HAP-1 (cell line): ENCODE results near the gene GINS2.

ENCODE experiments used
- DNase-seq, 2 experiments: peaks; one replicate each; pipeline ENCODE4 v3.0.0-alpha.2; 2016 to 2020; ENCODE audit warnings: low spot score in 2 of 2
- H3K27me3 ChIP-seq: fragments of 250-450 bp; sonication (Bioruptor Pico); 2 replicates; pipeline ENCODE4 v1.5.1; 2020; ENCODE audit warnings: low read depth, mild to moderate bottlenecking, moderate library complexity
- H3K36me3 ChIP-seq: fragments of 250-450 bp; sonication (Bioruptor Pico); replicated peaks from 2 replicates; pipeline ENCODE4 v1.5.1; 2020; ENCODE audit warnings: mild to moderate bottlenecking
- H3K4me1 ChIP-seq: fragments of 250-450 bp; sonication (Bioruptor Pico); 2 replicates; pipeline ENCODE4 v1.5.1; 2020; ENCODE audit warnings: mild to moderate bottlenecking
- H3K4me3 ChIP-seq: fragments of 250-450 bp; sonication (Bioruptor Pico); 2 replicates; pipeline ENCODE4 v1.5.1; 2020; ENCODE audit warnings: mild to moderate bottlenecking, moderate library complexity
- H3K9me3 ChIP-seq: fragments of 250-450 bp; sonication (Bioruptor Pico); 2 replicates; pipeline ENCODE4 v1.5.1; 2020; ENCODE audit warnings: mild to moderate bottlenecking, moderate library complexity
- in situ Hi-C: fragments of 300-500 bp; cut with MboI; formaldehyde crosslinking; loops from 3 replicates; pipeline ENCODE4 v1.14.3; 2020; ENCODE audit warnings: low sequenced_read_pairs, inconsistent platforms, mixed read lengths

GINS2 gene

DNA sequence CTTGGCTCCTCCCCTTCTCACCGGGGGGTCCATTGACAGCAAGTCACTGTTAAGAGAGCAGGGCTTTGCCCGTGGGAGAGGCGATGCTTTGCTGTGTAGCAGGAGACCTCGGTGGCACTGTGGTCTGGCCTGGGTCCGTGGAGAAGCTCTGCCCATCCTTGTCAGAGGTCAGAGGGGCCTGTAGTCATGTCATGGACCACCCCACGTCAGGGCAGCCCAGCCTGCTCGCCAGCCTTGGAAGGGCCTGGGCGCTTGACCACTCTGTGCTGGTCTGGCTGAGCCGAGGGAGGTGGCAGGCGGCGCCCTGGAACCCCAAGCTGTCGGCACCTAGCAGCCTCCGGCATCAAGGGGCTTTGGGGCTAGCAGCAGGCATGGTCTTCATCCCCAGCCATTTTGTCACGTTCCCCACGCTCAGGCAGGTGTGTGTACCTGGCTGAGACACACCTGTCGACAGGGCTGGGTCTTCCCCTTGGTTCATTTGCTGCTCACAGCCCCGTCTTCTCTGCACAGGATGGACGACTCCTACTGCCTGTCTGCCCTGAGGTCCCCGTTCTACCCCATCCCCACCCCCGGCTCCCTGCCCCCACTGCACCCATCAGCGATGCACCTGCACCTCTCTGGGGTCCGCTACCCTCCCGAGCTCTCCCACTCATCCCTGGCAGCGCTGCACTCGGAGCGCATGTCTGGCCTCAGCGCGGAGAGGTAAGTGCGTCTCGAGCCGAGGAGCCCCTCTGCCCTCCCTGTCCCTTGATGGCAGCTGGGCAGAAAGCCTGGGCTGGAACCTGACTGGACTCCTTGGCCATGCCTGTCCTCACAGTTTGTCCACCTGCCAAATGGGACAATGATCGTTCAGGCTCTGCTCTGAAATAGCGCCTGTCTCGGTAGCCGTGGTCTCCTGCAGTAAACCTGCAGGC is 33.3 kb downstream of the GINS2 start:
- DNase-seq: no peak
- Histone ChIP-seq H3K4me3 (no peak overlapping the region), H3K36me3 (peaks cover 86% of the 10 kb centered on the region), H3K4me1 (no peaks in the 10 kb centered on the region), H3K27me3 (no peaks in the 10 kb centered on the region), H3K9me3 (no peaks in the 10 kb centered on the region)
- in situ Hi-C loops: no loop called here

- Histone ChIP-seq H3K36me3 (peaks cover 86% of the 10 kb centered on the region), H3K27me3 (no peaks in the 10 kb centered on the region), H3K4me3 (no peak overlapping the region), H3K4me1 (no peaks in the 10 kb centered on the region), H3K9me3 (no peaks in the 10 kb centered on the region)
- in situ Hi-C loops: no loop called here
- no peak for DNase-seq
These were observed 34.3 kb downstream of the GINS2 start for GRCh38 chr16:85654251-85655095.

- in situ Hi-C loops: no loop called here
These were observed 35.4 kb downstream of the GINS2 start for GRCh38 chr16:85653290-85653891.

DNA sequence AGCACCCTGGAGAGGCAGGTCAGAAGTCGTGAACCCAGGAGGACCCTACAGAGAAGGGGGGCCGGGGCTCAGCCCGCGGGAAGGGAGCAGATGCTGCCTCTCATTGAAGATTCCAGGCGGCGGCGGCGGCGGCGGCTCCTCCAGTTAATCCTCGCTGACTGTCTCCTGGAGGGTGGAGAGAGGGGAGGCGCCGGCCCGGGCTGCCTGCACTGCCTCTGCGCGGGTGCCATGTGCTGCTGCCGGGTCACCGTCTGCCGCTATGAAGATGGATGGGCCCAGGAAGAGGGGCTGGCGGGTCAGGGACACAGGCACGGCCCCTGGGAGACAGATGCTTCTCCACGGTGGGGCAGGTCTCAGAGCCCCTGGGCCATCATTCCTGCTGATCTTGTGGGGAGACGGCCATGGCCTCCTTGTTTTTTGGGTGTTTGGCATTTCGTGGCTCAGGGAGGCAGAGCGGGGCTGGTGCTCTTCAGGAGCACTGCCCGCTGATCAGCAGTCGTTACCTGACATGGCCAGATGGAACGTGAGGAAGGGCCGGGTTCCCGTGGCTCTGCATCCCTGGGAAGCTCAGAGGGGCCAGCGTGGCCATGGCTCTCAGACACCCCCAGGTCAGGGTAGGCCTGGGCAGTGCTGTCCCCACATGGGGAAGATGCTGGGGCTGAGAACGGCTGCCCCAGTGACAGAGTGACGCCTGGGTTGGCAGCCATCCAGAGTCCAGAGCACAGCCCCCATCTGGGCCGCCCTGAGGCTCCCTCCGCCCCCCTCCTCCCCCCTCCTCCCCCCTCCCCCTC is 36.1 kb downstream of the GINS2 start:
- peak in 1 of 2 experiments; percentile 65 for DNase-seq
- peaks cover 82% of the 10 kb centered on the region for H3K36me3 ChIP-seq
- no peaks in the 10 kb centered on the region for H3K4me1 ChIP-seq
- in situ Hi-C loops: no loop called here
- H3K9me3 ChIP-seq: no peaks in the 10 kb centered on the region
- H3K27me3 ChIP-seq: no peaks in the 10 kb centered on the region
- no peak overlapping the region for H3K4me3 ChIP-seq

More at GRCh38 chr16:85653290-85653891, 35.4 kb downstream of the GINS2 start:
- no peaks in the 10 kb centered on the region for H3K4me1 ChIP-seq
- no peak overlapping the region for H3K4me3 ChIP-seq
- peaks cover 85% of the 10 kb centered on the region for H3K36me3 ChIP-seq
- H3K27me3 ChIP-seq: no peaks in the 10 kb centered on the region
- no peaks in the 10 kb centered on the region for H3K9me3 ChIP-seq
- no peak for DNase-seq

DNA sequence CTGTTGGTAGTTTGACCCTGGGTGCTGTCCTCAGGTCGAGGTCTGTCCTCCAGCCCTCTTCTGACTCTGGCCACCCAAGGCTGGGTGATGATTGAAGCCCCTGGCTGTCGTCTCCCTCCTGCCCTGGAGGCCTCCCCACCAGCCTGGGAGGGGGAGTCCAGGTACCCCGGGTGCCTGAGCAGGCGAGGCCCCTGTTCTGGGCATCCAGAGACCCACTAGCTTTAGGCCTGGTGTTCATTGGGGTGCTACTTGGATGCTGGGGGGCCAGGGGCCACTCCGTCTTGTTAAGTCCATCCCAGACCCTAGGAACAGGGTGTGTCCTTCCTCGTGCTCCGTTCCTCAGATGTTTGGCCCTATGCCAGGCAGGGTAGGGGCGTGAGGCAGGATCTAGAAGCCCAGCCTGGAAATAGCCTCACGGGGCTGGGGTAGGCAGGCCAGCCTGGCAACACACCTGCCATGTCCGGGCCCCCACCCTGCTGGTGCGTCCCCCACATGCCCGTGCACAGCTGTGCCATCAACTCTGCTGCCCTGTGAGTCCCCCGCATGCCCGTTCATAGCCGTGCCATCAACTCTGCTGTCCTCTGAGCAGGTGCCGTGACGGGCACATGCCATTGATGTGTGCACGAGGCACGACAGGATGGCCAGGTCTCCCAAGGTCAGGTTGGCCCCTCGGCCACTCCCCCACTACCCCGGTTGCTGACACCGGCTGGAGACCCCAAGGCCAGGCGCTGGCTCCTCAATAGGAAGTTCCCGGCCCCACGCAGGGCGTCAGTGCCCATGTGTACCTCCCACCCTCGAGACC is 36.9 kb downstream of the GINS2 start:
- no peaks in the 10 kb centered on the region for H3K27me3 ChIP-seq
- no peaks in the 10 kb centered on the region for H3K9me3 ChIP-seq
- peak in 1 of 2 experiments; percentile 35 for DNase-seq
- in situ Hi-C loops: no loop called here
- no peaks in the 10 kb centered on the region for H3K4me1 ChIP-seq
- H3K4me3 ChIP-seq: no peak overlapping the region
- peaks cover 74% of the 10 kb centered on the region for H3K36me3 ChIP-seq

DNA sequence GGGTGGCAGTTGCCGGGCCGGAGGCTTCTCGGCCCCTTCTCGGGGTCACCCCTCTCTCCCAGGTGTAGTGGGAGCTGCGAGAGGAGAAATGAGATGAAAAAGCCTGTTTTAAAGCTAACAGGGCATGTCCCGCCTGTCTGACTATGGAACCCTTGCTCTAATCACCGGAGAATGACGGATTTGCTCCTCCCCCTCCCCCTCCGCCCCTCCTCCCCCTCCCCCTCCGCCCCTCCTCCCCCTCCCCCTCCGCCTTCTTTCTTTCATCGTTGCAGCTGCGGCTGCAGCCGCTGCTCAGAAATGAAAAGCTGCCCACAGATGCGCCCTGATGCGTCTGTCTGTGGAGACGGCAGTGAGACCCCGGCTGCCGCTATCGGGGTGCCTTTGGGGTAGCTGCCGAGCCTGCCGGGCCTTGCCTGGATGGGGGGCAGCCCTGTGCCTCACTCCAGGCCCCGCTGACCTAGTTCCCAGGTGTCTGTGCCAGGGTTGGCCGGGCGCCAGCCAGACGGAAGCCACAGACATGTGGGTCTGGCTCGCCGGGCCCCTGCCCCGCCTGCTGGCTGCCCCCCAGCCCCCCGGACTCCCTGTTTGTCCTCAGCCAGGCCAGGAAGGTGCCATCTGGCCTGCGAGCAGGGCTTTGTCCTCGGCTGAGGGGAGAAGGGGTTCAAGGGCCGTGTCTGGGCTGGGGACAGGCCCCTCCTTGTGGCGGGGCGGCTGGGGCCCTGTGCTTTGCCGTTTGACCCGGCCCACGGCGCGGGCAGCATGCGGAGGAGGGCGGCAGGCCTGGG is 37.7 kb downstream of the GINS2 start:
- no peak for DNase-seq
- in situ Hi-C loops: no loop called here
- H3K36me3 ChIP-seq: peaks cover 69% of the 10 kb centered on the region
- no peak overlapping the region for H3K4me3 ChIP-seq
- H3K4me1 ChIP-seq: no peaks in the 10 kb centered on the region
- no peaks in the 10 kb centered on the region for H3K27me3 ChIP-seq
- no peaks in the 10 kb centered on the region for H3K9me3 ChIP-seq

GRCh38 chr16:85650135-85650843 is 38.5 kb downstream of the GINS2 start:
- in situ Hi-C loops: no loop called here

DNA sequence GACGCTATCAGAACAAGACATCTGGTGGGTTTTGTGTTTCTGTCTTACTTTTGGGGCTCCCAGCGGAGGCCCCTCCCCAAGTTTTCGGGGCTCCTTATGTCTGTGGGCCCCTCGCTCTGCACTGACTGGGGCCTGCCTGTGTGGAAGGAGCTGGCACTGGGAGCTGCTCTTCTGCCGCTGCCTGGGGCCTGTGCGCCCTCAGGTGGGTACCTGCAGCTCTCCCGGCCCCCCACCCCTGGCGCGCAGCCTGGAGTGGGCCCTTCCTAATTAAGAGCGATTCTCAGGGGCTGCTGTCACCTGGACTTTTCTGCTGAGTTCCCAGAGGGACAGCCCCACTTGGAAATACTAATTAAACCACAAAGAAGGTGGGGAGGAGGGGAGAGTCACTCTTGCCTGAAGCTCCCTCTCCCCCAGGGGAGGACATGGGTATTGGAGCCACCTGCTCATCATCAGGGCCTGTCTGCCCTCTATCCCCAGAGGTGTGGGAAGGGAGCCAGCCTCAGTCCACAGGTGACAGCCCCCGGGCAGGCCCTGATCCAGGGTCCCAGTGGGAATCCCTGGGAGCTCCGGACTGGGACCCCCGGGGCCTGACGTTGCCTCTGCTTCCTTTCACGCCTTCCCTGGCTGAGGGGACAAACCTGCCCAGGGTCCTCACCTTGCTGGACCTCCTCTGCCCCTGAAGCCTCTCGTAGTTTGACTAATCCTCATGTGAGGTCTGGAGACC is 39.2 kb downstream of the GINS2 start:
- Histone ChIP-seq H3K4me1 (no peaks in the 10 kb centered on the region), H3K27me3 (no peaks in the 10 kb centered on the region), H3K4me3 (no peak overlapping the region), H3K36me3 (peaks cover 55% of the 10 kb centered on the region), H3K9me3 (no peaks in the 10 kb centered on the region)
- no peak for DNase-seq
- in situ Hi-C loops: no loop called here

More at GRCh38 chr16:85650135-85650843, 38.5 kb downstream of the GINS2 start:
- H3K27me3 ChIP-seq: no peaks in the 10 kb centered on the region
- H3K36me3 ChIP-seq: peaks cover 62% of the 10 kb centered on the region
- no peaks in the 10 kb centered on the region for H3K9me3 ChIP-seq
- no peak overlapping the region for H3K4me3 ChIP-seq
- H3K4me1 ChIP-seq: no peaks in the 10 kb centered on the region
- DNase-seq: no peak

DNA sequence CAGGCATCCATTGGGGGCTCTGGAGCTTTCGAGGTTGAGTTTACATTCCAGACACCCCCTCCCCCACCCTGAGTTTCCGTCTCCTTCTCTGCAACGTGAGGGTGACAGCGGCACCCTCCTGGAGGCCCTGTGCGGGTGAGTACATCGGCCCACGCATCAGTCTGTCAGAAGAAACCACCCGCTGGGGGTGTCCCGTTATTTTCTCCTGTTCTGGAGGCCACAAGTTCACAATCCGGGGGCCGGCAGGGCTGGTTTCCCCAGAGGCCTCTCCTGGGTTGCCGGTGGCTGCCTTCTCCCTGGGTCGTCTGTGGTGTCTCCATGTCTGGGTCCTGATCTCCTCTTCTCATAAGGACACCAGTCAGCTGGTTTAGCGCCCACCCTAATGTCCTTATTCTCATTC is 39.9 kb downstream of the GINS2 start:
- no peak for DNase-seq
- H3K9me3 ChIP-seq: no peaks in the 10 kb centered on the region
- no peaks in the 10 kb centered on the region for H3K4me1 ChIP-seq
- in situ Hi-C loops: no loop called here
- no peak overlapping the region for H3K4me3 ChIP-seq
- no peaks in the 10 kb centered on the region for H3K27me3 ChIP-seq
- peaks cover 47% of the 10 kb centered on the region for H3K36me3 ChIP-seq

GRCh38 chr16:85648070-85648714 is 40.6 kb downstream of the GINS2 start:
- Histone ChIP-seq H3K4me1 (no peaks in the 10 kb centered on the region), H3K36me3 (peaks cover 42% of the 10 kb centered on the region)
- in situ Hi-C loops: no loop called here

DNA sequence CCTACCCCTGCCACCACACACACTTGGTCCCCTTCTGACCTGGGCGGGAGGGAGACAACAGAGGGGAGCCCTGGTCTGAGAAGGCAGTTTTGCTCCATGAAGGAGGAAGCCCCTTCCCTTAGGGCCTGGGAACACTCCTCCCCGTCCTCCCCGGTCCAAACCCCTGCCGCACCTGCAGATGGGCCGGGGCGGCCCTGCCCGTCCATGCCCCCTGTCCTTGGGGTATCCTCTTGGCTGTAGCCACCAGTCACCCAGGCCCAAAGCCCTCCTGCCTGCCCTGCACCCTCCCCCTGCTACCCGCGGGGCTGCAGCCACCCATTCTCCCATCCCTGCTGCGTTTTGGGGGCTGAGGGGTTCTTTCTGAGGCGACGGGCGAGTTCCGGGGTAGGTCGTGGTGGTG is 41.8 kb downstream of the GINS2 start:
- Histone ChIP-seq H3K4me1 (no peaks in the 10 kb centered on the region), H3K4me3 (no peak overlapping the region), H3K9me3 (no peaks in the 10 kb centered on the region), H3K27me3 (no peaks in the 10 kb centered on the region), H3K36me3 (peaks cover 35% of the 10 kb centered on the region)
- no peak for DNase-seq
- in situ Hi-C loops: no loop called here

More at GRCh38 chr16:85648070-85648714, 40.6 kb downstream of the GINS2 start:
- no peaks in the 10 kb centered on the region for H3K27me3 ChIP-seq
- DNase-seq: no peak
- H3K4me3 ChIP-seq: no peak overlapping the region
- H3K9me3 ChIP-seq: no peaks in the 10 kb centered on the region
